HG02852 (cell line): ENCODE results near the gene ZNF775.
"Not testable (repeated sequence)": the region's sequence is repeated elsewhere in the genome, so short reads cannot be mapped to it uniquely, and the experiment has no call there.

Experiments
- ATAC-seq: cut with Tn5 transposase; IDR thresholded peaks from one replicate; pipeline ENCODE4 v1.9.1; 2021; ENCODE audit warnings: mild to moderate bottlenecking, moderate library complexity; ENCODE audit not compliant: unreplicated experiment

Gene ZNF775

GRCh38 chr7:150380463-150380862, 1.3 kb downstream of the ZNF775 start:
- ATAC-seq: no peak

GRCh38 chr7:150381096-150381495, 2.0 kb downstream of the ZNF775 start:
- ATAC-seq: no peak

- ATAC-seq: no peak
Measured at GRCh38 chr7:150381785-150382122, 2.6 kb downstream of the ZNF775 start.

- no peak for ATAC-seq
Measured at GRCh38 chr7:150382123-150382843, 3.2 kb downstream of the ZNF775 start.

- no peak for ATAC-seq
Measured at GRCh38 chr7:150382844-150383225, 3.7 kb downstream of the ZNF775 start.

GRCh38 chr7:150383710-150384397, 4.7 kb downstream of the ZNF775 start:
- no peak for ATAC-seq

- no peak for ATAC-seq
Measured at GRCh38 chr7:150384406-150385301, 5.5 kb downstream of the ZNF775 start.

- no peak for ATAC-seq
Measured at GRCh38 chr7:150385302-150385723, 6.2 kb downstream of the ZNF775 start.

GRCh38 chr7:150385884-150386283, 6.8 kb downstream of the ZNF775 start:
- ATAC-seq: not testable (repeated sequence)

- no peak for ATAC-seq
Measured at GRCh38 chr7:150388306-150388705, 9.2 kb downstream of the ZNF775 start.

- ATAC-seq: no peak
Measured at GRCh38 chr7:150388709-150389531, 9.8 kb downstream of the ZNF775 start.

GRCh38 chr7:150389532-150389816, 10.3 kb downstream of the ZNF775 start:
- ATAC-seq: no peak

GRCh38 chr7:150390205-150390604, 11.1 kb downstream of the ZNF775 start:
- no peak for ATAC-seq

GRCh38 chr7:150393325-150393724, 14.2 kb downstream of the ZNF775 start:
- no peak for ATAC-seq

GRCh38 chr7:150396426-150396825, 17.3 kb downstream of the ZNF775 start:
- ATAC-seq: no peak

GRCh38 chr7:150396851-150397260, 17.7 kb downstream of the ZNF775 start:
- ATAC-seq: no peak

GRCh38 chr7:150397346-150398107, 18.4 kb downstream of the ZNF775 start:
- ATAC-seq: no peak

GRCh38 chr7:150398108-150398964, 19.2 kb downstream of the ZNF775 start:
- ATAC-seq: no peak

- no peak for ATAC-seq
Measured at GRCh38 chr7:150398965-150399320, 19.8 kb downstream of the ZNF775 start.
